Lower leg skin (tissue), 3 donors: ENCODE results near the gene KAT6B.

Experiments used
- POLR2A ChIP-seq, 2 donors: fragments of 450-650 bp; IDR thresholded peaks; one replicate each; pipeline ENCODE4 v1.6.1; 2016 to 2017; ENCODE audit warnings: antibody characterized with exemption in 2 of 2, mild to moderate bottlenecking in 1 of 2, moderate library complexity in 1 of 2
- TF ChIP-seq, protein P1 (sequence below), 3 donors: fragments of 450-650 bp; IDR thresholded peaks; one replicate each; pipeline ENCODE4 v1.5.1; 2016; ENCODE audit warnings: antibody characterized with exemption in 3 of 3, mild to moderate bottlenecking in 3 of 3, moderate library complexity in 2 of 3

- TF ChIP-seq POLR2A (IDR thresholded peaks at IDR 0.05), result no peak
- TF ChIP-seq, protein P1, sequence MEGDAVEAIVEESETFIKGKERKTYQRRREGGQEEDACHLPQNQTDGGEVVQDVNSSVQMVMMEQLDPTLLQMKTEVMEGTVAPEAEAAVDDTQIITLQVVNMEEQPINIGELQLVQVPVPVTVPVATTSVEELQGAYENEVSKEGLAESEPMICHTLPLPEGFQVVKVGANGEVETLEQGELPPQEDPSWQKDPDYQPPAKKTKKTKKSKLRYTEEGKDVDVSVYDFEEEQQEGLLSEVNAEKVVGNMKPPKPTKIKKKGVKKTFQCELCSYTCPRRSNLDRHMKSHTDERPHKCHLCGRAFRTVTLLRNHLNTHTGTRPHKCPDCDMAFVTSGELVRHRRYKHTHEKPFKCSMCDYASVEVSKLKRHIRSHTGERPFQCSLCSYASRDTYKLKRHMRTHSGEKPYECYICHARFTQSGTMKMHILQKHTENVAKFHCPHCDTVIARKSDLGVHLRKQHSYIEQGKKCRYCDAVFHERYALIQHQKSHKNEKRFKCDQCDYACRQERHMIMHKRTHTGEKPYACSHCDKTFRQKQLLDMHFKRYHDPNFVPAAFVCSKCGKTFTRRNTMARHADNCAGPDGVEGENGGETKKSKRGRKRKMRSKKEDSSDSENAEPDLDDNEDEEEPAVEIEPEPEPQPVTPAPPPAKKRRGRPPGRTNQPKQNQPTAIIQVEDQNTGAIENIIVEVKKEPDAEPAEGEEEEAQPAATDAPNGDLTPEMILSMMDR (IDR thresholded peaks at IDR 0.05), result no peak
These were observed 844 bp upstream of the KAT6B start for GRCh38 chr10:74825371-74826141.
